ENCODE measurements around the gene FAM131C.
"Not testable (repeated sequence)": the region's sequence is repeated elsewhere in the genome, so short reads cannot be mapped to it uniquely, and the experiment has no call there.

DNA sequence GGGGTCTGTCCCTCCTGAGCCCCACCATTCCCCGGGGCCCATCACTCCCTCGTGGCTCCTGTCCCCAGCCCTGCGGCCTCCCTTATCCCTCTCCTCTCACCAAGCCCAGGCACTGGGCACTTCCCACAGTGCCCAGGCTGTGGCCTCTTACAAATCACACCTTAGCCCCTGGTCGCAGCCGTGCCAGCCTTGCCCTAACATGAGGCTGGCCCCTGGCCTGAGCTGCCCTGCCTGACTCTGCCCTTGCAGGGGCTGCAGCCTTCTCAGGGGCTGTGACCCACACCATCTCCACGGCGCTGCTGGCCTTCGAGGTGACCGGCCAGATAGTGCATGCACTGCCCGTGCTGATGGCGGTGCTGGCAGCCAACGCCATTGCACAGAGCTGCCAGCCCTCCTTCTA, 21.5 kb downstream of the FAM131C start:
- TF ChIP-seq, protein P1, sequence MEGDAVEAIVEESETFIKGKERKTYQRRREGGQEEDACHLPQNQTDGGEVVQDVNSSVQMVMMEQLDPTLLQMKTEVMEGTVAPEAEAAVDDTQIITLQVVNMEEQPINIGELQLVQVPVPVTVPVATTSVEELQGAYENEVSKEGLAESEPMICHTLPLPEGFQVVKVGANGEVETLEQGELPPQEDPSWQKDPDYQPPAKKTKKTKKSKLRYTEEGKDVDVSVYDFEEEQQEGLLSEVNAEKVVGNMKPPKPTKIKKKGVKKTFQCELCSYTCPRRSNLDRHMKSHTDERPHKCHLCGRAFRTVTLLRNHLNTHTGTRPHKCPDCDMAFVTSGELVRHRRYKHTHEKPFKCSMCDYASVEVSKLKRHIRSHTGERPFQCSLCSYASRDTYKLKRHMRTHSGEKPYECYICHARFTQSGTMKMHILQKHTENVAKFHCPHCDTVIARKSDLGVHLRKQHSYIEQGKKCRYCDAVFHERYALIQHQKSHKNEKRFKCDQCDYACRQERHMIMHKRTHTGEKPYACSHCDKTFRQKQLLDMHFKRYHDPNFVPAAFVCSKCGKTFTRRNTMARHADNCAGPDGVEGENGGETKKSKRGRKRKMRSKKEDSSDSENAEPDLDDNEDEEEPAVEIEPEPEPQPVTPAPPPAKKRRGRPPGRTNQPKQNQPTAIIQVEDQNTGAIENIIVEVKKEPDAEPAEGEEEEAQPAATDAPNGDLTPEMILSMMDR (IDR thresholded peaks at IDR 0.05), result not testable (repeated sequence)
- not testable (repeated sequence) for TF ChIP-seq POLR2A, POLR2AphosphoS5, EP300 (IDR thresholded peaks at IDR 0.05)

Measured in upper lobe of left lung (tissue), 4 donors.